GM23338 (cell line): ENCODE measurements around the gene TGFB3. TPM values are rescaled to one million over a fixed set of nuclear protein-coding genes. Genes with fewer than 3 reads are reported as not detected.

Experiments
- ATAC-seq: fragments of 200-7000 bp; cut with Tn5 transposase; 3 replicates; pipeline ENCODE4 v1.9.1; 2020
- DNase-seq: peaks from one replicate; pipeline ENCODE4 v3.0.0-alpha.2; 2015; ENCODE audit warnings: low spot score
- H2AFZ ChIP-seq: fragments of 200-600 bp; sonication (generic); 2 replicates; pipeline ENCODE4 v1.8.0; 2016; ENCODE audit warnings: antibody characterized with exemption, mild to moderate bottlenecking, moderate library complexity
- H3F3A ChIP-seq: fragments of 200-600 bp; sonication (generic); replicated peaks from 2 replicates; pipeline ENCODE4 v1.8.0; 2017; ENCODE audit warnings: antibody characterized with exemption, mixed run types, low read depth
- H3K27ac ChIP-seq: fragments of 200-600 bp; sonication (generic); 2 replicates; pipeline ENCODE4 v1.6.1; 2016; ENCODE audit warnings: low read depth
- H3K27me3 ChIP-seq: fragments of 200-600 bp; sonication (generic); 2 replicates; pipeline ENCODE4 v1.8.0; 2016; ENCODE audit warnings: mild to moderate bottlenecking, mixed run types, moderate library complexity; ENCODE audit not compliant: insufficient read depth
- H3K36me3 ChIP-seq: fragments of 200-600 bp; sonication (generic); 2 replicates; pipeline ENCODE4 v1.8.0; 2016; ENCODE audit warnings: mild to moderate bottlenecking; ENCODE audit not compliant: insufficient read depth
- H3K4me1 ChIP-seq: fragments of 200-600 bp; sonication (generic); 2 replicates; pipeline ENCODE4 v1.8.0; 2016; ENCODE audit warnings: mild to moderate bottlenecking, moderate library complexity; ENCODE audit not compliant: insufficient read depth
- H3K4me2 ChIP-seq: fragments of 200-600 bp; sonication (generic); 2 replicates; pipeline ENCODE4 v1.7.1; 2017; ENCODE audit warnings: mixed run types
- H3K4me3 ChIP-seq: fragments of 200-600 bp; sonication (generic); 2 replicates; pipeline ENCODE4 v1.6.1; 2016; ENCODE audit warnings: mixed run types
- H3K79me2 ChIP-seq: fragments of 200-600 bp; sonication (generic); replicated peaks from 2 replicates; pipeline ENCODE4 v1.8.0; 2017; ENCODE audit warnings: mild to moderate bottlenecking; ENCODE audit not compliant: insufficient read depth
- H3K9me2 ChIP-seq: fragments of 200-600 bp; sonication (generic); 2 replicates; pipeline ENCODE4 v1.8.0; 2017; ENCODE audit not compliant: insufficient read depth
- H4K20me1 ChIP-seq: fragments of 200-600 bp; sonication (generic); replicated peaks from 2 replicates; pipeline ENCODE4 v1.8.0; 2017; ENCODE audit warnings: mild to moderate bottlenecking; ENCODE audit not compliant: insufficient read depth
- H3K27ac Mint-ChIP-seq: 2 replicates; pipeline ENCODE4 v1.8.0; 2020; ENCODE audit warnings: inconsistent platforms, mild to moderate bottlenecking, moderate library complexity, mixed read lengths
- H3K27me3 Mint-ChIP-seq: 3 replicates; pipeline ENCODE4 v1.8.0; 2022; ENCODE audit warnings: low read depth, mild to moderate bottlenecking, moderate library complexity, mixed read lengths, inconsistent platforms; ENCODE audit not compliant: insufficient read depth, poor library complexity
- H3K36me3 Mint-ChIP-seq: 3 replicates; pipeline ENCODE4 v1.8.0; 2021; ENCODE audit warnings: low read depth, mild to moderate bottlenecking, inconsistent platforms, moderate library complexity, mixed read lengths
- H3K4me1 Mint-ChIP-seq: 3 replicates; pipeline ENCODE4 v1.8.0; 2020; ENCODE audit warnings: mild to moderate bottlenecking, inconsistent platforms, mixed read lengths
- H3K4me3 Mint-ChIP-seq: 3 replicates; pipeline ENCODE4 v1.8.0; 2021; ENCODE audit warnings: moderate library complexity, mild to moderate bottlenecking, inconsistent platforms, mixed read lengths
- H3K9me3 Mint-ChIP-seq: 3 replicates; pipeline ENCODE4 v1.8.0; 2020; ENCODE audit warnings: moderate library complexity, mild to moderate bottlenecking, inconsistent platforms, mixed read lengths
- CREB1 ChIP-seq: fragments of 250-450 bp; sonication (Bioruptor Pico); IDR thresholded peaks from 2 replicates; pipeline ENCODE4 v1.5.0; 2020; ENCODE audit warnings: low read depth, mild to moderate bottlenecking, moderate library complexity
- CTCF ChIP-seq, 2 experiments: fragments of 200-600 bp in 1 of 2; sonication (generic) in 1 of 2; conservative IDR thresholded peaks; 2 replicates each; pipeline versions ENCODE4 v1.5.1 to v1.6.1; 2016 to 2017; ENCODE audit warnings: antibody characterized with exemption in 2 of 2, low read depth in 2 of 2, mild to moderate bottlenecking in 2 of 2, moderate library complexity in 1 of 2
- EZH2 ChIP-seq: fragments of 200-600 bp; sonication (generic); IDR thresholded peaks from one replicate; pipeline ENCODE4 v1.8.0; 2017; ENCODE audit warnings: antibody characterized with exemption, mild to moderate bottlenecking, low read depth; ENCODE audit not compliant: unreplicated experiment
- EZH2phosphoT487 ChIP-seq: fragments of 200-600 bp; sonication (generic); IDR thresholded peaks from one replicate; pipeline ENCODE4 v1.8.1; 2018; ENCODE audit warnings: antibody characterized with exemption; ENCODE audit not compliant: unreplicated experiment
- JUNB ChIP-seq: IDR thresholded peaks from one replicate; pipeline ENCODE4 v1.6.1; 2016; ENCODE audit warnings: antibody characterized with exemption; ENCODE audit not compliant: unreplicated experiment
- NANOG ChIP-seq: IDR thresholded peaks from 2 replicates; pipeline ENCODE4 v1.6.1; 2016; ENCODE audit warnings: antibody characterized with exemption, borderline replicate concordance
- POLR2AphosphoS5 ChIP-seq: IDR thresholded peaks from 2 replicates; pipeline ENCODE4 v1.6.1; 2016; ENCODE audit warnings: antibody characterized with exemption, low read depth
- STAT1 ChIP-seq: IDR thresholded peaks from one replicate; pipeline ENCODE4 v1.6.1; 2016; ENCODE audit warnings: antibody characterized with exemption; ENCODE audit not compliant: unreplicated experiment
- ZNF114 ChIP-seq: fragments of 250-450 bp; sonication (Bioruptor Pico); IDR thresholded peaks from 2 replicates; pipeline ENCODE4 v1.5.0; 2020; ENCODE audit warnings: mild to moderate bottlenecking, moderate library complexity
- ZNF331 ChIP-seq: fragments of 250-450 bp; sonication (Bioruptor Pico); IDR thresholded peaks from 2 replicates; pipeline ENCODE4 v1.5.0; 2020; ENCODE audit warnings: low read depth, mild to moderate bottlenecking, moderate library complexity
- polyA plus RNA-seq: library from polyadenylated mRNA; unstranded; fragments of >200 nt; fragmentation: Nextera tagmentation; extraction: Ambion mirVana; gene quantifications from 2 replicates; pipeline ENCODE4 v1.2.1, GENCODE V29; 2016
- total RNA-seq: library from RNA; depleted of rRNA; stranded (reverse); fragments of >200 nt; shearing (Covaris generic); gene quantifications from 2 replicates; pipeline ENCODE4 v1.2.3, GENCODE V29; 2014
- TF ChIP-seq, protein P1 (sequence below): IDR thresholded peaks from 2 replicates; pipeline ENCODE4 v1.6.1; 2016; ENCODE audit warnings: antibody characterized with exemption
- TF ChIP-seq, protein P2 (sequence below): fragments of 250-450 bp; sonication (Bioruptor Pico); IDR thresholded peaks from 2 replicates; pipeline ENCODE4 v1.5.0; 2020; ENCODE audit warnings: mild to moderate bottlenecking, moderate library complexity
- TF ChIP-seq, protein P3 (sequence below): IDR thresholded peaks from one replicate; pipeline ENCODE4 v1.6.1; 2018; ENCODE audit warnings: antibody characterized with exemption; ENCODE audit not compliant: unreplicated experiment

The TGFB3 gene
- total and polyA plus RNA-seq, 2 experiments from 2014 or later, result 0.17 to 0.87 TPM

DNA sequence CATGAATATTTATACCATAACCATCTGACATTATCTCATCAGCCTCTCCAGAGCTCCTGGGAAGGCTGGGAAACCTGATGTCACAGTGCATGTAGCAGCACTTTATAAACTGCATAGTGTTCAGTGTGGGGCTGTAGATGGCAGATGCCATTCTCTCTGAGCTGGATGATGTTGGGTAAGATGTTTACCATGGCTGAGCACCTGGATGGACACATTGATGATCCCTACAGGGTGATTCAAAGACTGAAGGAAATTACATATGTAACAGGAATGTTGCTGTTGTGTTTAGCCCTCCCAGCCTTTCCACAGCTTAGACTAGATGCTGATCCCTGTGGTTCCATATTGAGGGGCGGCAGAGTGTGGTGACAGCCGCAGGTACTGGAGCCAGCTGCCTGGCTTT is 41.2 kb upstream of the TGFB3 start:
- H3K4me1 Mint-ChIP-seq, result peaks cover 16% of the 10 kb centered on the region
- H3K4me2 ChIP-seq, result no peak overlapping the region
- H3K79me2 ChIP-seq, result no peaks in the 10 kb centered on the region
- H3K27me3 Mint-ChIP-seq, result no peaks in the 10 kb centered on the region
- H3K4me1 ChIP-seq, result peaks cover 15% of the 10 kb centered on the region
- peaks cover 26% of the 10 kb centered on the region; the same call in 2 of the 3 replicates for H3K36me3 Mint-ChIP-seq
- no peak overlapping the region for H3K4me3 ChIP-seq
- no peak overlapping the region for H2AFZ ChIP-seq
- H3K36me3 ChIP-seq, result no peaks in the 10 kb centered on the region
- no peaks in the 10 kb centered on the region for H3K9me2 ChIP-seq
- ATAC-seq, result no peak
- no peaks in the 10 kb centered on the region for H4K20me1 ChIP-seq
- DNase-seq, result no peak
- 0 out of 3 replicates have a peak, but pooled peaks cover 3% of the 10 kb centered on the region for H3K9me3 Mint-ChIP-seq
- no peak overlapping the region for H3K27ac Mint-ChIP-seq
- TF ChIP-seq, protein P1, sequence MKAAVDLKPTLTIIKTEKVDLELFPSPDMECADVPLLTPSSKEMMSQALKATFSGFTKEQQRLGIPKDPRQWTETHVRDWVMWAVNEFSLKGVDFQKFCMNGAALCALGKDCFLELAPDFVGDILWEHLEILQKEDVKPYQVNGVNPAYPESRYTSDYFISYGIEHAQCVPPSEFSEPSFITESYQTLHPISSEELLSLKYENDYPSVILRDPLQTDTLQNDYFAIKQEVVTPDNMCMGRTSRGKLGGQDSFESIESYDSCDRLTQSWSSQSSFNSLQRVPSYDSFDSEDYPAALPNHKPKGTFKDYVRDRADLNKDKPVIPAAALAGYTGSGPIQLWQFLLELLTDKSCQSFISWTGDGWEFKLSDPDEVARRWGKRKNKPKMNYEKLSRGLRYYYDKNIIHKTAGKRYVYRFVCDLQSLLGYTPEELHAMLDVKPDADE, result no peak
- no peak for TF ChIP-seq STAT1
- TF ChIP-seq, protein P2, sequence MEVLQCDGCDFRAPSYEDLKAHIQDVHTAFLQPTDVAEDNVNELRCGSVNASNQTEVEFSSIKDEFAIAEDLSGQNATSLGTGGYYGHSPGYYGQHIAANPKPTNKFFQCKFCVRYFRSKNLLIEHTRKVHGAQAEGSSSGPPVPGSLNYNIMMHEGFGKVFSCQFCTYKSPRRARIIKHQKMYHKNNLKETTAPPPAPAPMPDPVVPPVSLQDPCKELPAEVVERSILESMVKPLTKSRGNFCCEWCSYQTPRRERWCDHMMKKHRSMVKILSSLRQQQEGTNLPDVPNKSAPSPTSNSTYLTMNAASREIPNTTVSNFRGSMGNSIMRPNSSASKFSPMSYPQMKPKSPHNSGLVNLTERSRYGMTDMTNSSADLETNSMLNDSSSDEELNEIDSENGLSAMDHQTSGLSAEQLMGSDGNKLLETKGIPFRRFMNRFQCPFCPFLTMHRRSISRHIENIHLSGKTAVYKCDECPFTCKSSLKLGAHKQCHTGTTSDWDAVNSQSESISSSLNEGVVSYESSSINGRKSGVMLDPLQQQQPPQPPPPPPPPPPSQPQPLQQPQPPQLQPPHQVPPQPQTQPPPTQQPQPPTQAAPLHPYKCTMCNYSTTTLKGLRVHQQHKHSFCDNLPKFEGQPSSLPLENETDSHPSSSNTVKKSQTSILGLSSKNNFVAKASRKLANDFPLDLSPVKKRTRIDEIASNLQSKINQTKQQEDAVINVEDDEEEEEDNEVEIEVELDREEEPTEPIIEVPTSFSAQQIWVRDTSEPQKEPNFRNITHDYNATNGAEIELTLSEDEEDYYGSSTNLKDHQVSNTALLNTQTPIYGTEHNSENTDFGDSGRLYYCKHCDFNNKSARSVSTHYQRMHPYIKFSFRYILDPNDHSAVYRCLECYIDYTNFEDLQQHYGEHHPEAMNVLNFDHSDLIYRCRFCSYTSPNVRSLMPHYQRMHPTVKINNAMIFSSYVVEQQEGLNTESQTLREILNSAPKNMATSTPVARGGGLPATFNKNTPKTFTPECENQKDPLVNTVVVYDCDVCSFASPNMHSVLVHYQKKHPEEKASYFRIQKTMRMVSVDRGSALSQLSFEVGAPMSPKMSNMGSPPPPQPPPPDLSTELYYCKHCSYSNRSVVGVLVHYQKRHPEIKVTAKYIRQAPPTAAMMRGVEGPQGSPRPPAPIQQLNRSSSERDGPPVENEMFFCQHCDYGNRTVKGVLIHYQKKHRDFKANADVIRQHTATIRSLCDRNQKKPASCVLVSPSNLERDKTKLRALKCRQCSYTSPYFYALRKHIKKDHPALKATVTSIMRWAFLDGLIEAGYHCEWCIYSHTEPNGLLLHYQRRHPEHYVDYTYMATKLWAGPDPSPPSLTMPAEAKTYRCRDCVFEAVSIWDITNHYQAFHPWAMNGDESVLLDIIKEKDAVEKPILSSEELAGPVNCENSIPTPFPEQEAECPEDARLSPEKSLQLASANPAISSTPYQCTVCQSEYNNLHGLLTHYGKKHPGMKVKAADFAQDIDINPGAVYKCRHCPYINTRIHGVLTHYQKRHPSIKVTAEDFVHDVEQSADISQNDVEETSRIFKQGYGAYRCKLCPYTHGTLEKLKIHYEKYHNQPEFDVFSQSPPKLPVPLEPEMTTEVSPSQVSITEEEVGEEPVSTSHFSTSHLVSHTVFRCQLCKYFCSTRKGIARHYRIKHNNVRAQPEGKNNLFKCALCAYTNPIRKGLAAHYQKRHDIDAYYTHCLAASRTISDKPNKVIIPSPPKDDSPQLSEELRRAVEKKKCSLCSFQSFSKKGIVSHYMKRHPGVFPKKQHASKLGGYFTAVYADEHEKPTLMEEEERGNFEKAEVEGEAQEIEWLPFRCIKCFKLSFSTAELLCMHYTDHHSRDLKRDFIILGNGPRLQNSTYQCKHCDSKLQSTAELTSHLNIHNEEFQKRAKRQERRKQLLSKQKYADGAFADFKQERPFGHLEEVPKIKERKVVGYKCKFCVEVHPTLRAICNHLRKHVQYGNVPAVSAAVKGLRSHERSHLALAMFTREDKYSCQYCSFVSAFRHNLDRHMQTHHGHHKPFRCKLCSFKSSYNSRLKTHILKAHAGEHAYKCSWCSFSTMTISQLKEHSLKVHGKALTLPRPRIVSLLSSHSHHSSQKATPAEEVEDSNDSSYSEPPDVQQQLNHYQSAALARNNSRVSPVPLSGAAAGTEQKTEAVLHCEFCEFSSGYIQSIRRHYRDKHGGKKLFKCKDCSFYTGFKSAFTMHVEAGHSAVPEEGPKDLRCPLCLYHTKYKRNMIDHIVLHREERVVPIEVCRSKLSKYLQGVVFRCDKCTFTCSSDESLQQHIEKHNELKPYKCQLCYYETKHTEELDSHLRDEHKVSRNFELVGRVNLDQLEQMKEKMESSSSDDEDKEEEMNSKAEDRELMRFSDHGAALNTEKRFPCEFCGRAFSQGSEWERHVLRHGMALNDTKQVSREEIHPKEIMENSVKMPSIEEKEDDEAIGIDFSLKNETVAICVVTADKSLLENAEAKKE, result no peak
- no peak for TF ChIP-seq ZNF331 (CRISPR knock-in tag)
- no peak for TF ChIP-seq EZH2
- no peak for TF ChIP-seq NANOG
- no peak for TF ChIP-seq EZH2phosphoT487
- TF ChIP-seq JUNB, result no peak
- TF ChIP-seq ZNF114 (CRISPR knock-in tag), result no peak
- no peak for TF ChIP-seq CREB1 (CRISPR knock-in tag)
- TF ChIP-seq CTCF (conservative IDR thresholded peaks at IDR 0.05; ENCODE audit: low read depth in 2 of 2), result no peak
- TF ChIP-seq, protein P3, sequence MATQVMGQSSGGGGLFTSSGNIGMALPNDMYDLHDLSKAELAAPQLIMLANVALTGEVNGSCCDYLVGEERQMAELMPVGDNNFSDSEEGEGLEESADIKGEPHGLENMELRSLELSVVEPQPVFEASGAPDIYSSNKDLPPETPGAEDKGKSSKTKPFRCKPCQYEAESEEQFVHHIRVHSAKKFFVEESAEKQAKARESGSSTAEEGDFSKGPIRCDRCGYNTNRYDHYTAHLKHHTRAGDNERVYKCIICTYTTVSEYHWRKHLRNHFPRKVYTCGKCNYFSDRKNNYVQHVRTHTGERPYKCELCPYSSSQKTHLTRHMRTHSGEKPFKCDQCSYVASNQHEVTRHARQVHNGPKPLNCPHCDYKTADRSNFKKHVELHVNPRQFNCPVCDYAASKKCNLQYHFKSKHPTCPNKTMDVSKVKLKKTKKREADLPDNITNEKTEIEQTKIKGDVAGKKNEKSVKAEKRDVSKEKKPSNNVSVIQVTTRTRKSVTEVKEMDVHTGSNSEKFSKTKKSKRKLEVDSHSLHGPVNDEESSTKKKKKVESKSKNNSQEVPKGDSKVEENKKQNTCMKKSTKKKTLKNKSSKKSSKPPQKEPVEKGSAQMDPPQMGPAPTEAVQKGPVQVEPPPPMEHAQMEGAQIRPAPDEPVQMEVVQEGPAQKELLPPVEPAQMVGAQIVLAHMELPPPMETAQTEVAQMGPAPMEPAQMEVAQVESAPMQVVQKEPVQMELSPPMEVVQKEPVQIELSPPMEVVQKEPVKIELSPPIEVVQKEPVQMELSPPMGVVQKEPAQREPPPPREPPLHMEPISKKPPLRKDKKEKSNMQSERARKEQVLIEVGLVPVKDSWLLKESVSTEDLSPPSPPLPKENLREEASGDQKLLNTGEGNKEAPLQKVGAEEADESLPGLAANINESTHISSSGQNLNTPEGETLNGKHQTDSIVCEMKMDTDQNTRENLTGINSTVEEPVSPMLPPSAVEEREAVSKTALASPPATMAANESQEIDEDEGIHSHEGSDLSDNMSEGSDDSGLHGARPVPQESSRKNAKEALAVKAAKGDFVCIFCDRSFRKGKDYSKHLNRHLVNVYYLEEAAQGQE, result no peak
- no peak for TF ChIP-seq POLR2AphosphoS5
- no peaks in the 10 kb centered on the region for H3F3A ChIP-seq
- no peak overlapping the region for H3K4me3 Mint-ChIP-seq
- H3K27me3 ChIP-seq, result no peaks in the 10 kb centered on the region
- H3K27ac ChIP-seq, result no peak overlapping the region
